HG03196 (cell line): ENCODE data around the gene SUSD3.
A peak's percentile ranks its signal among the peaks of the same experiment; 100 is the strongest.

ENCODE experiments used
- ATAC-seq: cut with Tn5 transposase; IDR thresholded peaks from one replicate; pipeline ENCODE4 v1.9.1; 2021; ENCODE audit not compliant: unreplicated experiment

The SUSD3 gene

GRCh38 chr9:93121316-93122241, 63.1 kb downstream of the SUSD3 start:
- ATAC-seq = no peak

GRCh38 chr9:93122721-93123221, 64.3 kb downstream of the SUSD3 start:
- ATAC-seq = no peak

DNA sequence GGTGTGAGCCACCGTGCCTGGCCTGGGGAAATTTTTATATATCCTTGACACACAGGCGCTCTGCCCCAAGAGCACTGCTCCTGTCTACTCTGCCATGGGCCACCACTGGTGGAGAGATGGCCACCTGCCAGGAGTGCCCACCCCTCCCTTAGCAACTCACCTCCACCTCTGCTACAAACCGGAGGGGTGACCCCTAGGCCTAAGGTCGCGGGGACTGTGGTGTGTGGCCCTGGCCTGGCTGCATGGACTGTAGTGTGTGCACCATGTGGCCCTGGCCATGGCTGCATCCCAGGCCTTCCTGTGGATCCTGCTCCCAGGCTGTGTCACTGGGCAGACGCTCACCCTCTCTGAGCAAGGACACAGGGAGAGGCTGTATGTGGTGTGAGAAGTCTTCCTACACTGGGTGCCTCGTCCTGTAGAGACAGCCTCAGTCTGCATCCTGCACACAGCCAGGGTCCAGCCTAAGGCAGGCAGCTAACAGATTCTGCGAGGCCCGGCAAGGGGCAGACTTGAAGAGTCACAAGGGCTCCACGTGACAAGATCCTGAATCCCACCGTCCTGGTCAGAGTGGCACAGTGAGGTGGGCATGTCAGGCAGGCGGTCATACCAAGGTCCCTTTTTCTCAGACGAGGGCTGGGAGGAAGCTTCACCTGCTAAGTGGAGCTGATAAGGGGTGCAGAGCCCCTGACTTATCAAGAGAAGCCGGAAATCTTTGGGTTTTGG, 65.2 kb downstream of the SUSD3 start:
- no peak for ATAC-seq

GRCh38 chr9:93124793-93125192, 66.3 kb downstream of the SUSD3 start:
- ATAC-seq = no peak

GRCh38 chr9:93125331-93125894, 66.9 kb downstream of the SUSD3 start:
- ATAC-seq = no peak

- no peak for ATAC-seq
Measured at GRCh38 chr9:93126151-93126781, 67.8 kb downstream of the SUSD3 start.

GRCh38 chr9:93126825-93127368, 68.4 kb downstream of the SUSD3 start:
- ATAC-seq = no peak

DNA sequence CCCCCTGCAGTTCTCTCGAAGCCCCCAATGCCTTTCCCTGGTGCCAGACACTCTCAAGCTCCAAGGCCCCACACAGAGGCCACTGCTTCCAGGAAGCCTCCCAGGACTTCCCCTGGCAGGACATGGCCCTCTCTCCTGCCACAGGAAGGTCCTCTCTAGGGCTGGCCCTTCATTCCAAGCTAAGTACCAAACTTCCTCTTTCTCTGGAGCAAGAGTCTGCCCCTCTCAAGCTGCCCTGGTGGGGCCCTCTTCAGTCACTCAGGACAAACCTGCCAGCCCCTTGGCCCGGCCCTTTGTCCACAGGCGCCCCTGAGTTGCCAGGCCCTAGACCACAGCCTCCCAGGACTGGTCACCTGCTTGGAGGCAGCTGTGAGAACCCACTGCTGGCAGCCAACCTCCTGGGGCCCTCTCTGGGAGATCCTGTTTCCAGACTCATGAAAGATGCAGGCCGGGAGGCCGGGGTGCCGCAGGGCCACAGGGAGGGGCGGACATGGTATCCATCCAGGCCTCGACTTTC, 69.0 kb downstream of the SUSD3 start:
- ATAC-seq = no peak

GRCh38 chr9:93128011-93128714, 69.7 kb downstream of the SUSD3 start:
- no peak for ATAC-seq

DNA sequence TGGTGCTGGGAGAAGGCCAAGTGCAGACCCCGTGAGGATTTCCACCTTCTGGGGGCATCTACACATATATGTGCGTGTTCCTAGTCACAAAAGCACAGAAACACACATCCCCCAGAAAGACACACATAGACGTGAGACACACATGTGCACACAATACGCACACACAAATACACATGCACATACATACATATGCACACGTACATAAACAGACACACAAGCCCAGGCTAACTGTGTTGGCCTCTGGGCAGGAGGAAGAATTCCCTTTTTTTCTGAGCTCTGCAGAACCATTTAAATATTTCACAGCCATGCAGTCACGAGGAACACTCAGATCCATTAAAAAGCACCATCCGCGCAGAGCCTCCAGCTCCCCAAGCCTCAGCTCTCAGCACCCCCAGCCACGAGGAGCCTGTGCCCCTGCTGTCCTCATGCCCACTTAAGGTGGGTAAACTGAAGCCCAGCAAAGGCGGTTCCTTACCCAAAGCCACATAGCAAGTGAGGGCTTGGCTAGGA, 70.3 kb downstream of the SUSD3 start:
- no peak for ATAC-seq

DNA sequence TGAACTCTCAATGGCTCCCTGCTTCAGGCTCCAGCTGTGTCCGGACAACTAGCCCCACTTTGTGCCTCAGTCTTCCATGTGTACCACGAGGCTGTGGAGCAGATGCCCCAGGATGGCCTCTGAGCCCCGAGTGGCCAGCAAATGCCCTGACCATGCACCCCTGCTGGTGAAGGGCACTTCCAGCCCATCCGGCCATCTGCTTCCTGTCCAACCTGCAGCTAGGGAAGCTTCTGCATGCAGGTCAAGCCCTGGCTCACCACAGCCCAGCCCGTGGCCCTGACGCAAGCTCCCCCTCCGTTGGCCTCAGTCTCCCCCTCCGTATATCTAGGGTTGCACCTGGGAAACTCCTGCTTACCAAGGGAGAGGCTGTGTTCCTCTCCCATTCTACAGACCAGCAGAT, 70.8 kb downstream of the SUSD3 start:
- no peak for ATAC-seq

GRCh38 chr9:93129691-93130500, 71.4 kb downstream of the SUSD3 start:
- ATAC-seq = no peak

DNA sequence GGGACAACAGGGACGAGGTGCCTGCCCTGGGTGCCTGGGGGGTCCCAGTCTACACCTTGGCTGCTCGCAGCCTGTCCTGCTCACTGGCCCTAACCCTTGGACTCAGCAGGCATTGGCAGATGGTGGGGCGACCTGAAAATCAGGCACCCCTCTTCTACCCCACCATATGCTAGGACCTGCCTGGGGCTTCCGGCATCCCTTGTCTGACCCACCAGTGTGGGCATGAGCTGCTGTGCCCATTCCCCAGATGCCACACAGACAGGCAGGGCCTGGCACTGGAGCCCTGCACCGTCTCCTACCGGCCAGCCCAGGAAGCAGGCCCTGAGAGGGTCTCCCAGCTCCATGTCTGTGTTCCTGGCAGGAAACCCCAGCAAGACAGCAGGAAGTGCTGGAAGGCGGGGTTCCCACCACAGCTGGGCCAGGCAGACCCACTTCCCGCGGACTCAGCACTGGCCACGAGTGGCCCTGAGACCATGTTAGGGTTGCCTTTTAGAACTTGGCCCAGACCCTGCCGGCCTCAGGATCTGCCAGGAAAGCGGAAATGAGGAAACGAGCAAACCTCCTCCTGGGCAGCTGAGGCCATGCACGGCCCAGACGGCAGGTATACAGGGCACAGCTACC, 72.5 kb downstream of the SUSD3 start:
- no peak for ATAC-seq

DNA sequence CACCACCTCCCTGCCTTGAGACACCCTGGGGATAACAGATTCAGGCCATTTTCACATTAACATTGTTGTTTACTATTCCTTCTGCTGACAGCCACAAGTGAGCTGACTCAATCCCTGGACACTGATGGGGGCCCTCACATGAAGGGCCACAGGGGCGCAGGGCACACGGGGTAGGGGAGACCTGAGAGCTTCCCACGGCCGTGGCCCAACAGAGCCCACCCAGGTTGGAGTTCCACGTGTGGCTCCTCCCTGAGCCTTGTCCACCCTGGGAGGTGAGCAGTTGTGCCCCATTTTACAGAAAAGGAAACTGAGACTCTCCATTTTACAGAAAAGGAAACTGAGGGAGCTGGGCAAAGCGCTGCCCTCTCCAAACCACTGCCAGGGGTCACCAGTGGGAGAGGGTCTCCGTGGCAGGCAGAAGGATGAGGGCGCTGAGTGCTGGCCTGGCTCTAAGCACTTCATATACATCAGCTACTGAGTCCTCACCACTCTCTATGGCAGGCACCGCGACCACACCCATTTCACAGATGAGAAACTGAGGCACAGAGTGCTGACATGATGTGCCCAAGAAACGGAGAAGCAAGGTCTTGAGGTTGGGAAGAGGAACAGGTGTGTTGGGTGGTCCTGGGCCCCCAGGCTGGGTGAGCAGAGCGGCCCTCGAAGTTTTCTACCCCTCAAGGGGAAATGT, 73.2 kb downstream of the SUSD3 start:
- no peak for ATAC-seq

- ATAC-seq = no peak
Measured at GRCh38 chr9:93132287-93132927, 73.9 kb downstream of the SUSD3 start.

- no peak for ATAC-seq
Measured at GRCh38 chr9:93132946-93133680, 74.6 kb downstream of the SUSD3 start.

DNA sequence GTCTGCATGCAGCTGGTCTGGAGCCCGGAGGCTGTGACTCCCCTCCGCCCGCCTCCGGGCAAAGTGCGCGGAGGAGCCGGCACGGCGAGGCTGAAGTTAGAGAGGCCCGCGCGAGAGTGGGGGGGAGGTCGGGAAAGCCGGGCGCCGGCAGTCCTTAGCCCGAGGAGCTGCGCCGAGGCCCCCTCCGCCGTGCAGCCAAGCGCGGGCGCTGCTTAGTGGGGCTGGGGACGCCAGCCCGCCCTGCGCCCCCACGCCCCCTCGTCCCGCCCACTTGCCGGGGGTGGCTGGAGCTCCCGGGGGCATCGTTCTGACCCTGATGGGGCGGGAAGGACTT, 75.1 kb downstream of the SUSD3 start:
- peak; percentile 38 for ATAC-seq
